ENCODE data around the gene ASPSCR1.
A peak's percentile ranks its signal among the peaks of the same experiment; 100 is the strongest.

ASPSCR1 gene, protein sequence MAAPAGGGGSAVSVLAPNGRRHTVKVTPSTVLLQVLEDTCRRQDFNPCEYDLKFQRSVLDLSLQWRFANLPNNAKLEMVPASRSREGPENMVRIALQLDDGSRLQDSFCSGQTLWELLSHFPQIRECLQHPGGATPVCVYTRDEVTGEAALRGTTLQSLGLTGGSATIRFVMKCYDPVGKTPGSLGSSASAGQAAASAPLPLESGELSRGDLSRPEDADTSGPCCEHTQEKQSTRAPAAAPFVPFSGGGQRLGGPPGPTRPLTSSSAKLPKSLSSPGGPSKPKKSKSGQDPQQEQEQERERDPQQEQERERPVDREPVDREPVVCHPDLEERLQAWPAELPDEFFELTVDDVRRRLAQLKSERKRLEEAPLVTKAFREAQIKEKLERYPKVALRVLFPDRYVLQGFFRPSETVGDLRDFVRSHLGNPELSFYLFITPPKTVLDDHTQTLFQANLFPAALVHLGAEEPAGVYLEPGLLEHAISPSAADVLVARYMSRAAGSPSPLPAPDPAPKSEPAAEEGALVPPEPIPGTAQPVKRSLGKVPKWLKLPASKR

DNA sequence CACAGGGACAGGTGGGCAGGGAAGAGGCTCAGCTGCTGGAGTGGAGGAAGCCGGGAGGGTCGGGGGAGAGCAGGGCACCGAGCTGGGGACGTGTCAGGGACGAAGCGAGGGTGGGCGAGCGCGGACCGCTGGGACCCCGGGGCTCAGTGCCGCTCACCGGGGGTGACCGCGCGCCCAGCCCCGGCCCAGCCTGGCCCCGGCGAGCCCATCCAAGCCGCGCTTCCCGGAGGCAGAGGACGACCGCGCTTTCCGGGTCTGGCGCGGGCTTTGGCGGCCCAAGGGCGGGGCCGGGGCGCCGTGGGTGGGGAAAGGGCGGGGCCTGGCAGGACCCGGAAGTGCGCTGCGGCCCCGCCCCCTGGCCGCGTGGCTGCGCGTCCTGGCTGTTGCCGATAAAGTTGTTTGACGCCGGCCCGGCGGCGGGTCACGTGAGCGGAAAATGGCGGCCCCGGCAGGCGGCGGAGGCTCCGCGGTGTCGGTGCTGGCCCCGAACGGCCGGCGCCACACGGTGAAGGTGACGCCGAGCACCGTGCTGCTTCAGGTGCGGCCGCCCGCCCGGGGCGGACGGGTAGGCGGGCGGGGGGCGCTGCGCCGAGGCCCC lies at the start of gene ASPSCR1:
TSS of gene ASPSCR1 (plus strand) at position 419 of the 598 bp plus-strand sequence. CDS start at position 437, 18 bp downstream.
- peak; percentile 88 for DNase-seq

DNA sequence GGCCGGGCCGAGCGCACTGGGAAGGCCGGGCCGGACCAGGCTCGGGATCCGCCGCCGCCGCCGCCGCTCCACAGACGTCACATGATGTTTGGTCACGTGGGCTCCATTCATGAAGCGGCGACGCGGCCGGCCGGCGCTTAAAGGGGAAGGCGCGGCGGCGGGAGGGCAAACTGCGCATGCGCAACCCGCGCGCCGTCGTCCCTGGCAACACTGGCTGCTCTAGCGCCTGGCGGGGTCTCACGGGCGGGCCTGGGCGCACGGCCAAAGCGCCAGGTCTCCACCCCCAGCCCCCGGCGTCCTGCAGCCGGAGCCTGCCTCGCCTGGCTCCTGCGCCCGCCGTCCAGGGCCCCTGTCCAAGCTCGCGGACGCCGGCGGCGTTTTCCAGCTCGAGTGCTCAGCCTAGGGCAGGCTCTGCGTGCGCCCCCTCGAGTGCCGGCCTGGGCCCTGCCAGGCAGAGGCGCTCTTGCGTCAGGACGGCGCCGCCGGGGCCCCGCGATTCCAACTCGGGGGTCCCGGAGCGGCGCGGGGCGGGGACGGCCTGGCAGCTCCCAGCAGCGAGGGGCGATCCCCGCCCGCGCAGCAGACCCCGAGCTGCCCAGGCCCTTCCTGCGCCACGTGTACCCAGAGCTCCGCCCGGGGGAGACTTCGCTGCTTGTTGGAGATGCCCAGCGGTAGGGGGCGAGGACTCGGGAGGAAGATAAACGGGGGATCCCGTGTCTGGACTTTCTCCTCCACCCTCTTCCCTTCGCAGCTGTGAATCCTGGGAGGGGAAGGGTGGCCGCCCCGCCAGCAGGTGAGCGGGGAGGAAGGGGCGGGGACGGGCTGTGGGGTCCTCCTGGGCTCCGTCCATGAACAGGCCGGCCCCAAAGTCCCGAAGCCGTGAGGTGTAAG lies 49.5 kb upstream of the ASPSCR1 start, which contains the start of gene MAFG:
TSS of gene MAFG (minus strand) at position 83 of the 891 bp plus-strand sequence. CDS start 4,550 bp downstream, outside the sequence.
- DNase-seq = peak; percentile 91

- no peak for DNase-seq
Observed at GRCh38 chr17:81928544-81929252, 48.7 kb upstream of the ASPSCR1 start.

GRCh38 chr17:81929253-81930141 lies 47.9 kb upstream of the ASPSCR1 start:
- DNase-seq = no peak

DNA sequence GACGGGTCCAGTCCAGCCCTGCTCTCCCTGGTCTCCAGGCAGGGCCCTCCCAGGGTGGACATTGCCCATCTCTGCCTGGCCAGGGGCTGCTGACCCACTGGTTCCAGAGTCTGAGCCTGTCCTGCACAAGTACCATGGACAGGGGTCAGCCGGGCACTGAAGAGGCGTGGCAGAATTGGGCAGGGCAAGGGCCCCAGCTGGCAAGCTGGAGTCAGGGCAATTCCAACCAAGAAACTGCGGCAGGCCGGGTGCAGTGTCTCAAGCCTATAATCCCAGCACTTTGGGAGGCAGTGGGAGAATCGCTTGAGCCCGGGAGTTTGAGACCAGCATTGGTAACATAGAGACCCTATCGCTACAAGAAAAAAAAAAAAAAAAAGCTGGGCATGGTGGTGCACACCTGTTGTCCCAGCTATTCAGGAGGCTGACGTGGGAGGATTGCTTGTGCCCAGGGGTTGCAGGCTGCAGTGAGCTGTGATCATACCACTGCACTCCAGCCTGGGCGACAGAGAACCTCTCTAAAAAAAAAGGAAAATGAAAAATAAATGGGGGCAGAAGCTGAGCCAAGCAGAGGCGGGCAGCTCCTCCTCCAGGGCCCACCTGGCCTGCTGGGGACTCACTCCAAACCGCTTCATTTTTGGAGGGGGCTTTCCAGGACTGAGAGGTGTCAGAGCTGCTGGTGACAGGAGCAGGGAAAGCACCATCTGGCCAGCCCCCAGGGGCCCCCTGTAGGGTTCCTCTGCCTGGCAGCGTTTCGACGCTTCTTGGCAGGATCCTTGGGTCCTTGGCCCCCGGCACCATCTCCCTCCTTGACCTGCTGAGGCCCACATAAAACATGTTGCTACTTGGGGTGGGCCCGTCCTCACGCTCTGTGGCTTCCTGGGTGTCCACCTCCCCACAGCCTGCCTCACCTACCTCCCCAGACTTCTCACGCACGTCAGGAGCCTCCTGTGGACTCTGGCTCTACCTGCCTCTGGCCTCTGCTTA lies 47.0 kb upstream of the ASPSCR1 start:
- DNase-seq = no peak

DNA sequence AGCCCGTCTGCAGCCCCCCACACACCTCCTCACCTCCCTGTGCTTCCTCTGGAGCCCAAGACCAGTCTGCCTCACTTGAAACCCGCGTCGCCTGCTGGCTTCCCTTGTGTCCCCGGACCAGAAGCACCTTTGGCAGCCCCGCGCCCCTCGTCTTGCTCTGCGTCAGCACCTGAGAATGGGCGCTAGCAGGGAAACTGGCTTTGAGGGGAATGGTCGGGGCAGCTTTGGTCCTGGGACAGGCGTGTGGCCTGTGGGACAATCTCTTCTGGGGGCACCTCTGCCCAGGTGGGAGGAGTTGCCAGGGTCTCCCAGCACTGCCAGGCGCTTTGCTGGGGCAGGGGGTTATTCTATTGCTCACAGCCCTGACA lies 46.3 kb upstream of the ASPSCR1 start:
- DNase-seq = no peak

GRCh38 chr17:81931557-81932332 lies 45.7 kb upstream of the ASPSCR1 start:
- no peak for DNase-seq

DNA sequence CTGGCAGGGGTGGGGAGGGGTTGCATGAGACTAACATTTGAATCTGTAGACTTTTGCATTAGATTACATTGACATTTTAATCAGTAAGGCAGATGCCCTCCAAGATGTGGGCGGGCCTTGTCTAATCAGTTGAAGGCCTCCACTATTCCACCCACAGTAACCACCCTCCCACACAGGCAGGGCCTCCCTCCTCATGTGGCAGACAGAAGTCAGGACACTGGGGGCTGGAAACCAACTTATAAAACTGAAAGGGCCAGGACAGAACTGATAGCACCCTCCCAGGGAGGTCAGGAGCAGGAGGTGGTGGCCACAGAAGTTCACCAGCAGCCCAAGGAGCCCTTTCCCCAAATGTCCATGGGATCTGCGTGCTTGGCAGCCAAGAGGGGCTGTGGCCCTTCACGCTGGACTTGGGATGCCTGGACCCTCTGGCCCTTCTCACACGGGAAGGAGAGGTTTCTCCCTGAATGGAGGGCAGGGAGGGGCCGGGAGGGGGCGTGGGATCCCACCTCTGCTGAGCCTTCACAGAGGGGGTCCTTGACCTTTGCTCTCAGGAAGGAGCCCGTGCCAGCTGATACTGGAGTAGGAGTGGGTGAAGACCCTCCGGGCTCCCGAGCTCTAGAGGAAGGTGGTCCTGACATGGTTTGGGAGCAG lies 45.0 kb upstream of the ASPSCR1 start:
- DNase-seq = no peak

DNA sequence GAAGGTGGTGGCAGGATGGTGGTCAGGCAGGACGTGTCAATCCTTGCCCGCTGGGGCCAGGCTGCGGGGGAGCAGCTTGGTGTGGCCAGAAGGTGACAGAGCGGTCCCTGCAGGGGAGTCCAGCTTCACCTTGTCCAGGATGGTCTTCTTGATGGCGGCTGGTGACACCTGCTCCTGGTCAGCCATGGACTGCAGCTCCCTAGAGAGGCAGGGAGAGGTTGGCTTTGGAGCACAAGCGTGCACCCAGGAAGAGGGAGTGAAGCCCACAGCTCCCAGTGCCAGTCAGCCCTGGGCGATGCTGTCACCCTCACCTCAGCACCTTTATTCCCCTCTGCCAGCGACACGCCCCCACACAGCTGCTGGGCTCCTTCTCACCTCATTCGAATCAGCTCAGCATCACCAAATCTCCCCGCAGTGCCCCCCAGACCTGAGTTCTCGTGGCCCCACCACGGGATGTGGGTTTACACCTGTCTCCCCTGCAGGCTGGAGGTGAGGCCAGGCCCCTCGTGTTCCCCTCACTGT lies 44.2 kb upstream of the ASPSCR1 start:
- no peak for DNase-seq

- DNase-seq = no peak
Observed at GRCh38 chr17:81934098-81934757, 43.2 kb upstream of the ASPSCR1 start.

GRCh38 chr17:81934850-81935708 lies 42.4 kb upstream of the ASPSCR1 start:
- DNase-seq = no peak

- no peak for DNase-seq
Observed at GRCh38 chr17:81935709-81936084, 41.7 kb upstream of the ASPSCR1 start.

DNA sequence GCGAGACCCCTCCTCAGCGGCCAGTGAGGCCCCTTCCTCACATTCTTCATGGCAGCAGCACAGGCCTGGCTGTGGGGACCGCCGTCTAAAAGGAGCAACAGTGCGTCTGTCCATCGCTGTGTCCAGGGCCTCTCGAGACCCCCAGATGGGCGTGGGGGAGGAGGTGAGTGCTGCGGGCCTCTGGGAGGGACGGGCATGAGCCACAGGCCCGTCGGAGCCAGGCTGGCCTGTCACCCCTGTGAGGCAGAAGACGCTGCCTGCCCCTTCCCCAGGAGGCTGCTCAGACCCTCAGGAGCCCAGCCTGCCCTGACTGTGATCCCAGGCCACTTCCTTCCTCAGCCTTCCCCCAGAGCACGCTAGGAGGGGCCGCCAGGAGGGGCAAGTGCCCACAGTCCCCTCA lies 38.2 kb upstream of the ASPSCR1 start:
- no peak for DNase-seq

- no peak for DNase-seq
Observed at GRCh38 chr17:81939881-81940385, 37.5 kb upstream of the ASPSCR1 start.

GRCh38 chr17:81940538-81941483 lies 36.6 kb upstream of the ASPSCR1 start:
- no peak for DNase-seq
